GM12892 (cell line): Measurements from ENCODE around the gene FAM20C.

Source experiments
- POLR2A ChIP-seq: IDR thresholded peaks from 2 replicates; pipeline ENCODE4 v1.6.1; 2011; ENCODE audit warnings: low read depth, low read length, control low read depth
- POLR2AphosphoS5 ChIP-seq: IDR thresholded peaks from 2 replicates; pipeline ENCODE4 v1.6.1; 2011; ENCODE audit warnings: low read depth, low read length, control low read depth
- TAF1 ChIP-seq: IDR thresholded peaks from 2 replicates; pipeline ENCODE4 v1.6.1; 2011; ENCODE audit warnings: low read depth, mild to moderate bottlenecking, control low read depth, low read length, borderline replicate concordance

- TF ChIP-seq POLR2AphosphoS5 (no peak), POLR2A (no peak), TAF1 (no peak)
Measured at GRCh38 chr7:307970-308369, 115.6 kb downstream of the FAM20C start.
